Karpas-422 (cell line): Measurements from ENCODE around the gene POFUT1. TPM values are rescaled to one million over a fixed set of nuclear protein-coding genes. Genes with fewer than 3 reads are reported as not detected.

ENCODE experiments used
- DNase-seq: peaks from one replicate; pipeline ENCODE4 v3.0.0-alpha.2; 2015
- H2AFZ ChIP-seq: fragments of 200-600 bp; sonication (generic); 2 replicates; pipeline ENCODE4 v1.6.1; 2014; ENCODE audit warnings: antibody characterized with exemption, low read length, mixed read lengths
- H3K27ac ChIP-seq: fragments of 200-600 bp; sonication (generic); 2 replicates; pipeline ENCODE4 v1.5.1; 2014; ENCODE audit warnings: mild to moderate bottlenecking, low read length, moderate library complexity
- H3K27me3 ChIP-seq: fragments of 200-600 bp; sonication (generic); 2 replicates; pipeline ENCODE4 v1.6.1; 2014; ENCODE audit warnings: low read length, mixed read lengths
- H3K36me3 ChIP-seq: fragments of 200-600 bp; sonication (generic); 2 replicates; pipeline ENCODE4 v1.6.1; 2014; ENCODE audit warnings: low read length, mixed read lengths; ENCODE audit not compliant: insufficient read depth
- H3K4me1 ChIP-seq: fragments of 200-600 bp; sonication (generic); 2 replicates; pipeline ENCODE4 v1.6.1; 2014; ENCODE audit warnings: mild to moderate bottlenecking, low read length, mixed read lengths
- H3K4me2 ChIP-seq: fragments of 200-600 bp; sonication (generic); 2 replicates; pipeline ENCODE4 v1.6.1; 2014; ENCODE audit warnings: low read length, low read depth, mild to moderate bottlenecking; ENCODE audit not compliant: poor library complexity, severe bottlenecking
- H3K4me3 ChIP-seq: fragments of 200-600 bp; sonication (generic); 2 replicates; pipeline ENCODE4 v1.5.1; 2014; ENCODE audit warnings: mild to moderate bottlenecking, antibody characterized with exemption, low read length, mixed read lengths
- H3K79me2 ChIP-seq: fragments of 200-600 bp; sonication (generic); 2 replicates; pipeline ENCODE4 v1.6.1; 2014; ENCODE audit warnings: mild to moderate bottlenecking, low read length, mixed read lengths
- H3K9ac ChIP-seq: fragments of 200-600 bp; sonication (generic); 2 replicates; pipeline ENCODE4 v1.6.0; 2014; ENCODE audit warnings: low read length
- H3K9me2 ChIP-seq: fragments of 200-600 bp; sonication (generic), shearing (Covaris generic); replicated peaks from 2 replicates; pipeline ENCODE4 v1.6.0; 2014; ENCODE audit warnings: mild to moderate bottlenecking, low read length, moderate library complexity; ENCODE audit not compliant: insufficient read depth
- H3K9me3 ChIP-seq: fragments of 300-700, 200-600 bp; sonication (generic); 2 replicates; pipeline ENCODE4 v1.6.1; 2014; ENCODE audit warnings: low read length, mixed read lengths
- H4K20me1 ChIP-seq: fragments of 200-600 bp; sonication (generic); 2 replicates; pipeline ENCODE4 v1.6.1; 2014; ENCODE audit warnings: mild to moderate bottlenecking, antibody characterized with exemption, low read length, low read depth; ENCODE audit not compliant: insufficient read depth
- total RNA-seq: library from RNA; depleted of rRNA; stranded (reverse); fragments of >200 nt; shearing (Covaris generic); gene quantifications from 2 replicates; pipeline ENCODE4 v1.2.3, GENCODE V29; 2014; ENCODE audit warnings: low replicate concordance

POFUT1 gene
- total RNA-seq, 1 experiment from 2014 or later, result 16.7 TPM

DNA sequence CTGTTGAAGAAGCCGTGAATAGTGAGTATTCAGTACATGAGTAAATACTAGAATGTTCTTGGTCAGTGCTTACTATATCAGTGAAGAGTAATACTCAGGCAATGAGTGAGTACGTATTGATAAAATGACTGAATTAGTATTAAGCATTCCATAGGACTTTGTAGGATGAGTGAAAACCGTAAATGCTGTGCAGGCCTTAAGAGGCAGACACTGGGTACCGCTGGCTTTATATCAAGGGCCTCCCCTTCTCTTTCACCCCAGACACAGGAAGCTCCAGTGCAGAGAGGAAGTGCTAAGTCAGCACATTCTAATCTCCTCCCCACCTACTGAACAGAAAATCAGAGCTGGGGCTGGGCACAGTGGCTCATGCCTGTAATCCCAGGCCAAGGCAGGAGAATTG, 24.2 kb downstream of the POFUT1 start:
- Histone ChIP-seq H3K9ac (no peak overlapping the region), H3K27ac (no peak overlapping the region), H3K36me3 (peaks cover 46% of the 10 kb centered on the region), H4K20me1 (0 out of 2 replicates have a peak, but pooled peaks cover 4% of the 10 kb centered on the region), H3K27me3 (no peaks in the 10 kb centered on the region), H3K4me2 (no peak overlapping the region), H2AFZ (no peak overlapping the region), H3K4me1 (no peaks in the 10 kb centered on the region), H3K79me2 (no peaks in the 10 kb centered on the region), H3K4me3 (no peak overlapping the region), H3K9me2 (no peaks in the 10 kb centered on the region), H3K9me3 (no peaks in the 10 kb centered on the region)
- no peak for DNase-seq

DNA sequence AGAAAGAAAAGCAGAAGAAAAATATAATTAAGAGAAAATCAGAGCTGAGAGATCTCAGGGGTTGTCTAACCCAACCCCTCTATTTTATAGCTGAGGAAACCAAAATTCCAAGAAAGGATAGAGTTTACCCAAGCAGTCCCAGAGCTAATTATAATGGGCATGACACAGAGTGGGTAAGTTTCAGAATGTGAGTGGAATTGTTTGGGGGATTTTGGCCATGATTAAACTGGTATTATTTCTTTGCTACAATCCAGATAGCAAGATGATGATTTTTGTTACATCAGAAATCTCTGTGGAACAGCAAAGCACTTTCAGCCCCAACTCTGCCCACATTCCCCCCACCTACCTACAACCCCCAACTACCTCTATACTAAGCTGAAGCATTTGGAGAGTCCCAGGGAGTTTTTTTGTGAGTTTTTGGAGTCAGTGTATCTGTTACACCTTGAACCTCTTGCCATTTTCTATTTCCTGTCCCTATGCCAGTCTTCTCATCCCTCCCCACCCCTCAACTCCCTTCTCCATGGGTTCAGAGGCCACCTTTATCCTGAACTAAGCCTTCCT, 24.7 kb downstream of the POFUT1 start:
- no peak overlapping the region for H3K9ac ChIP-seq
- no peak overlapping the region for H2AFZ ChIP-seq
- peaks cover 48% of the 10 kb centered on the region for H3K36me3 ChIP-seq

DNA sequence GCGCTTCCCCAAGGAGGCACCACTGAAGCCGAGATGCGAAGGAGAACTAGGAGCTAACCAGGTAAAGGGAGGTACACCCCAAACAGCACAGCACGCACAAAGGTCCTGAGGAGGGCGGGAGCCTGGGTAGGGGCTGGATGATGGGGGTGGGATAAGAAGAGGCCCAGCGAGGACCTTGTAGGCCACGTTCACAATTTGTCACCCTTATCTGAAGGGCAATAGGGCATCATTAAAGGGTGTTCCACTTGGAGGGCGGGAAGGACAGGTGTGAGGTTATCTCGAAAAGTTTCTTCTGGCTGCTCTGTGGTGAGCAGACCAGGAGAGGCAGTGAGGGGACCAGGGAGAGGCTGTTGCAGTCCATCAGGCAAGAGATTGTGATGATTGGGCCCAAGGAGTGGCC, 25.6 kb downstream of the POFUT1 start:
- DNase-seq, result no peak
- no peaks in the 10 kb centered on the region for H3K9me2 ChIP-seq
- H3K4me2 ChIP-seq, result no peak overlapping the region
- H3K4me3 ChIP-seq, result no peak overlapping the region
- H3K4me1 ChIP-seq, result no peaks in the 10 kb centered on the region
- H4K20me1 ChIP-seq, result 0 out of 2 replicates have a peak, but pooled peaks cover 4% of the 10 kb centered on the region
- no peak overlapping the region for H2AFZ ChIP-seq
- no peak overlapping the region for H3K9ac ChIP-seq
- no peaks in the 10 kb centered on the region for H3K79me2 ChIP-seq
- peaks cover 46% of the 10 kb centered on the region for H3K36me3 ChIP-seq
- H3K27me3 ChIP-seq, result no peaks in the 10 kb centered on the region
- H3K9me3 ChIP-seq, result no peaks in the 10 kb centered on the region
- H3K27ac ChIP-seq, result no peak overlapping the region

More for the DNA sequence above, 24.7 kb downstream of the POFUT1 start:
- Histone ChIP-seq H3K4me3 (no peak overlapping the region), H3K9me2 (no peaks in the 10 kb centered on the region), H4K20me1 (0 out of 2 replicates have a peak, but pooled peaks cover 4% of the 10 kb centered on the region), H3K9me3 (no peaks in the 10 kb centered on the region), H3K4me2 (no peak overlapping the region), H3K27me3 (no peaks in the 10 kb centered on the region), H3K27ac (no peak overlapping the region), H3K4me1 (no peaks in the 10 kb centered on the region), H3K79me2 (no peaks in the 10 kb centered on the region)
- DNase-seq, result no peak

DNA sequence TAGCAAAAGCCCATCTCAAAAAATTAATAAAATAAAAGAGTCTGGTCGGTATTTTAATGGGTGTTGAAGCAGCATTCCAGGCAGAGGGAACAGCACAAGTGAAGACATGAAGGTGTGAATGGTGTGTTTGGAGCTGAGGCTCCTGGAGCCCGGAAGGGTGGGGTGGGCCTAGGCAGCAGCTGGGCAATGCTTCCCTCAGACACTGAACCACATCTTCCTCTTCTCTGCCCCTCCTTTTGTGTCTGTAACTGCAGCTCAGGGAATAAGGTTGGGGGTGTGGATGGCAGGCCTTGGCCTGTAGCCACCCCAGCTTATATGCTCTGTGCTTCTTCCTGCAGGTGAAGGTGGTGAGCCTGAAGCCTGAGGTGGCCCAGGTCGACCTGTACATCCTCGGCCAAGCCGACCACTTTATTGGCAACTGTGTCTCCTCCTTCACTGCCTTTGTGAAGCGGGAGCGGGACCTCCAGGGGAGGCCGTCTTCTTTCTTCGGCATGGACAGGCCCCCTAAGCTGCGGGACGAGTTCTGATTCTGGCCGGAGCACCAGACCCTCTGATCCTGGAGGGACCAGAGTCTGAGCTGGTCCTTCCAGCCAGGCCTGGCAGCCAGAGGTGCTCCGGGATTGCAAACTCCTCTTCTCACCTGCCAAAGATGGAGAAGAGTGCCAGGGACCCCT, 26.6 kb downstream of the POFUT1 start:
- DNase-seq, result no peak
- Histone ChIP-seq H2AFZ (no peak overlapping the region), H3K9me2 (no peaks in the 10 kb centered on the region), H3K9ac (no peak overlapping the region), H3K79me2 (no peaks in the 10 kb centered on the region), H3K4me2 (no peak overlapping the region), H3K36me3 (peaks cover 40% of the 10 kb centered on the region), H3K27me3 (no peaks in the 10 kb centered on the region), H3K4me3 (no peak overlapping the region), H3K9me3 (no peaks in the 10 kb centered on the region), H3K4me1 (no peaks in the 10 kb centered on the region), H4K20me1 (0 out of 2 replicates have a peak, but pooled peaks cover 4% of the 10 kb centered on the region), H3K27ac (no peak overlapping the region)

DNA sequence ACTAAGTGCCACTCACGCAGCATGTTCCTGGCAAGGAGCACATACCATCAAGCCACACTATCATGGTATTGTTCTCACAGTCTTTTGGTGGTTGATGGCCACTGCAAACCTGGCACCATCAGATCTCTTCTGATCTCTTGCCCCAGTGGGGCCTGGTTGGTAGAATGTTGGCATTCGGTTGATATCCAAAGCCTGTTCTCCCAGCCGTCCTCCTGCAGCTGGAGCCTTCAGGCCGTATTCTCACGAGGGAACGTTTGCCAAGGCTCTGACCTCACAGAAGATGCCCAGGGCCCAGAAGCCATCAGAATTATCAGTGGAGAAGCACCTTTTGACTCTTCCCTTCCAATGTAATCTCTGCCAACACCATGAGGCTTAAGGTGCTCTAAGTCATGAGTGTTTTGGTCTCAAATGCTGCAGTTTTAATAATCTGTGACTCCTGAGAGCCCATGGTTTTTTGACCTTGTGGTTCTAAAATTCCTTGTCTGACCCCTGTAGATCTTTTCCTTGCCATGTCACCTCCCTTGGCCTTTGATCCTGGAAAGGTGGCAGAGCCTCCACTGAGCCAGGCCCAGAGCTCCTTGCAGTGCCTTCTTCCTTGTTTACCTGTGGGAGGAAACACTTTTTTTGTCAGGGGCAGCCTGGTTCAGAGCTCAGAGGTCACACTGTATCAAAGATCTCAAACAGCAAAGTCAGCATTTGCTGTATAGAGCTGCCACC, 27.8 kb downstream of the POFUT1 start:
- no peak for DNase-seq
- no peak overlapping the region for H2AFZ ChIP-seq
- no peaks in the 10 kb centered on the region for H3K9me2 ChIP-seq
- H3K9ac ChIP-seq, result no peak overlapping the region
- no peak overlapping the region for H3K4me3 ChIP-seq
- peaks cover 37% of the 10 kb centered on the region for H3K36me3 ChIP-seq
- no peaks in the 10 kb centered on the region for H3K9me3 ChIP-seq
- H3K4me2 ChIP-seq, result no peak overlapping the region
- 0 out of 2 replicates have a peak, but pooled peaks cover 4% of the 10 kb centered on the region for H4K20me1 ChIP-seq
- peaks cover 9% of the 10 kb centered on the region for H3K4me1 ChIP-seq
- H3K27ac ChIP-seq, result no peak overlapping the region
- no peaks in the 10 kb centered on the region for H3K79me2 ChIP-seq
- H3K27me3 ChIP-seq, result no peaks in the 10 kb centered on the region

DNA sequence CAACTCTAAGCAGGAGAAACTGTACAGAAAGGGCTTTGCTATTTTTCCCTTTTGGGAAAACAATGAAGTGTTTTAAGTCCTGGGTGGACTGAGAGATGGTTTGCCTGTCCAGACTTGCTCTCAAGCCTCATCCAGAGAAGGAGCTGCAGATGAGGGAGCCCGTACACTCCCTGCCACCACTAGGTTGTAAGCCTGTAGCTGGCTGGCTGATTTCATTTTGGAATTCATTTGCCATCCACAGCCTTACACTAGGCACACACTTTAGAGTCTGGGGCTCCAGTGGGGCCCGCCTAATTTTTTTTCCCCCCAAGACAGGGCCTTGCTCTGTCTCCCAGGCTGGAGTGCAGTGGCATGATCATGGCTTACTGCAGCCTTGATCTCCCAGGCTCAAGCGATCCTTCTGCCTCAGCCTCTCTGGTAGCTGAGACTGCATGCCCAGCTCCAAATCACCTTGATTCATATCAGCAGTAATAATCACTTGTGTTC, 28.4 kb downstream of the POFUT1 start:
- 0 out of 2 replicates have a peak, but pooled peaks cover 4% of the 10 kb centered on the region for H4K20me1 ChIP-seq
- no peaks in the 10 kb centered on the region for H3K9me3 ChIP-seq
- no peak overlapping the region for H2AFZ ChIP-seq
- H3K9me2 ChIP-seq, result no peaks in the 10 kb centered on the region
- no peak overlapping the region for H3K4me3 ChIP-seq
- H3K4me1 ChIP-seq, result peaks cover 10% of the 10 kb centered on the region
- no peak overlapping the region for H3K27ac ChIP-seq
- no peak overlapping the region for H3K9ac ChIP-seq
- H3K4me2 ChIP-seq, result no peak overlapping the region
- no peaks in the 10 kb centered on the region for H3K79me2 ChIP-seq
- H3K36me3 ChIP-seq, result peaks cover 33% of the 10 kb centered on the region
- H3K27me3 ChIP-seq, result no peaks in the 10 kb centered on the region
- DNase-seq, result no peak

DNA sequence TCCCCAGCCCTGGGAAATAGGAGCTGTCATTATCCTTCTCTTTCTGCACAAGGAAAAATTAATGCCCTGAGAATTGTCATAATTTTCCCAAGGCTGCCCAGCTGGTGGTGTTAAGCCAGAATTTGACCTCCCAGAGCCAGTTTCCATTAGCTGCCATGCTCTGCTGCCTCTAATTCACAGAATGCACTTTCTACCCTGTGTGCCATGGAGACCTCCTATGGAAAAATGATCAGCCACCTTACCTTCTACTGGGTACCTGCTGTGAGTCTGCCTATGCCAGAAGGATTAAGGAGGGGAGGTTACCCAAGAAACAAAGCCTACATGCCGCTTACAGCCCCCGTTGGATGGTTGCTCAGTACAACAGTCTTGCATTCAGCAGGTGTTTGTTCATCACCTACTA, 29.1 kb downstream of the POFUT1 start:
- no peaks in the 10 kb centered on the region for H3K79me2 ChIP-seq
- H3K9me2 ChIP-seq, result no peaks in the 10 kb centered on the region
- H3K9ac ChIP-seq, result no peak overlapping the region
- no peak for DNase-seq
- H3K4me2 ChIP-seq, result no peak overlapping the region
- no peaks in the 10 kb centered on the region for H3K9me3 ChIP-seq
- H3K27me3 ChIP-seq, result no peaks in the 10 kb centered on the region
- 0 out of 2 replicates have a peak, but pooled peaks cover 4% of the 10 kb centered on the region for H4K20me1 ChIP-seq
- no peak overlapping the region for H3K27ac ChIP-seq
- H3K36me3 ChIP-seq, result peaks cover 25% of the 10 kb centered on the region
- no peak overlapping the region for H2AFZ ChIP-seq
- no peak overlapping the region for H3K4me3 ChIP-seq
- H3K4me1 ChIP-seq, result peaks cover 10% of the 10 kb centered on the region

DNA sequence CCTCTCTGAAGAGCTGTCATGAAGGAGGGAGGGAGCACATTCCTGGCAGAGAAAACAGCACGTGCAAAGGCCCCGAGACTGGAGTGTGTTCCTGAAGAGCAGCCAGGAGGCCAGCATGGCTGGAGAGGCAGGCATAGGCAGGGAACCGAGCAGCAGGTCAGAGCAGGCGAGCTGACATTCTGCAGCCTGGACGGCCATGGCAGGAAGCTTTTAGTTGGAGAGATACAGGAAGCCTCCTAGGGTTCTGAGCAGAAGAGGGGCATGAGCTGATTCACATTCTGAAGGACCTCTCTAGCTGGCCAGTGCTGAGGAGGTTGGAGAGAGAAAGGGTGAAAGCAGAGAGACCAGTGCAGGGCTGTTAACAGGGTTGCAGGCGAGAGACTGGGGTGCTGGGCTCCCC, 29.7 kb downstream of the POFUT1 start:
- no peak overlapping the region for H3K27ac ChIP-seq
- H3K4me3 ChIP-seq, result no peak overlapping the region
- no peak overlapping the region for H2AFZ ChIP-seq
- H3K9me2 ChIP-seq, result no peaks in the 10 kb centered on the region
- H3K79me2 ChIP-seq, result no peaks in the 10 kb centered on the region
- DNase-seq, result no peak
- H3K4me1 ChIP-seq, result peaks cover 10% of the 10 kb centered on the region
- H3K36me3 ChIP-seq, result peaks cover 19% of the 10 kb centered on the region
- no peaks in the 10 kb centered on the region for H3K9me3 ChIP-seq
- 0 out of 2 replicates have a peak, but pooled peaks cover 4% of the 10 kb centered on the region for H4K20me1 ChIP-seq
- H3K27me3 ChIP-seq, result no peaks in the 10 kb centered on the region
- H3K4me2 ChIP-seq, result no peak overlapping the region
- H3K9ac ChIP-seq, result no peak overlapping the region
